GM19099 (cell line): ENCODE results near the gene TMEM236.

Experiments
- POLR2A ChIP-seq: IDR thresholded peaks from 3 replicates; pipeline ENCODE4 v1.6.1; 2011; ENCODE audit warnings: low read depth; ENCODE audit not compliant: insufficient read length; ENCODE audit errors: extremely low read depth

The TMEM236 gene

DNA sequence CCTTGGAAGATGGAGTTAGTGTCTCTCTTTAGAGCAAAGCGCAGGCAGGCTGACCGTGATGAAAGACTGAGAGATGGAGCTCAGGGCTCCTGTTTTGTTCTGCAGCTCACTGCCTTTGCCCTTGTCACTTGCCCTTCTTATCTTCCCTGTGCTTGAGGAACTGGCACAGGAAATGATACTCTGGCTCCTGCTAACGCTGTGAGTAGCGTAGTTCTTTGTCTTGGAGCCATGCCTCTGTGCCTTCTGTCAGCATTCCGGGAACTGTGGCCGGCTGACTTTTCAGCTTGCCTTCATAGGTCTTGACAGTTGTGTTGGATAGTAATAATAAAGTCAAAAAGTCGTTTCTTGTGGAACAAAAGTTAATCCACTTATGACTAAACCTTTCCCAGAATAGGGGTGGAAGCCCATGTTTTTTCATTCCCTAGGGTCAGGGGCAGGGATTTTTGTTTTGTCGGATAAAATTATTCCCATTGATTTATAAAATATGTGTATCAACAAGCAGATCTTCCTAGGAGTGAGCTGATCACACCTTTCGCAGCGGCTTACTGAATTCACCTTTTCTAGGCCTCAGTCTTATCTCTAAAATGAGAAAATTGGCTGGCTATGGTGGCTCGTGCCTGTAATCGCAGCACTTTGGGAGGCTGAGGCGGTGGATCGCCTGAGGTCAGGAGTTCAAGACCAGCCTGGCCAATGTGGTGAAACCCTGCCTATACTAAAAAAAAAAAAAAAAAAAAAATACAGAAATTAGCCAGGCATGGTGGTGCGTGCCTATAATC is 16.6 kb upstream of the TMEM236 start:
- no peak for TF ChIP-seq POLR2A

- TF ChIP-seq POLR2A = no peak
These were observed 15.8 kb upstream of the TMEM236 start for GRCh38 chr10:17736223-17736622.

DNA sequence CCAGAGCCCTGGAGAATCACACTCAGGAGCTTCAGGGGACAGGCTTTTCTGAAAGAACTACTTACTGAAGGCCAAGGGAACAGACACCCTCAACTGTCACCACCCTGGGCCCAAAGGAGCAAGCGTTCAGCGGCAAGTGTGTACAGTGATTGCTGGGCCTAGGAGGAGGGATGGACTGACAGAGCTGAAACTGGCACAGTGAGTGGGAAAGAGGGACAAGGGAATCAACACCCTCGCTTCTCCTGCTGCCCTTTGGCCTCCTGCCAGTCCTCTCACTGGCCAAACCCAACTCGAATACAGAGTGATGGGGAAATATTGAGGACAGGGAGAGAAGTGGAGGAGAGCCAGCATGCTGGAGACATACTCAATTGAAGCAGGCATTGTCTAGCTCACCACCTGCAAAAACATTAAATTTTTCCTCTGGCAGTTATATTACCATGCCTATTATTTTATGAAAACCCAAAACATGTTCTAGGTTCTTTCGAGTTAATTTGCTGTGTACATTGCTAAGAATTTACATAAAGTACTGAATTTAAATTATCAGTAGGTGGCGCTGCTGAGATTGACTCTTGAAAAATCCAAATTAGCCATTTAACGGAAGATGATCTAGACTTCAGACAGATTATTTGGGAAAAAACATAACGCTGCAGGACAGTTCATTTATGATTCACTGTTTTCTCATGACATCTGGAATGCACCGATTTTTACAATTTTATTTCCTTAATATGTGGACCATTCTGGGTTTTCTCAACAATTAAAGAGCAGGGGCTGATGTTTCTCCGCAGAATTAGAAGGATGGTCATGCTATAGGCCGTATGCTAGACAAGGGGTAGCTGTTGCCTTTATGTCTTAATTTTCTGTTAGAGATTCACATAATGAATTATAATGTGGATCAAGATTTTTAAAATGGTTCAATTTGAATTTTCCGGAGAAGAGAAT is 14.7 kb upstream of the TMEM236 start:
- TF ChIP-seq POLR2A = no peak

- TF ChIP-seq POLR2A = no peak
These were observed 11.3 kb upstream of the TMEM236 start for GRCh38 chr10:17740668-17741067.

GRCh38 chr10:17742918-17743317 is 9.1 kb upstream of the TMEM236 start:
- TF ChIP-seq POLR2A = no peak

- TF ChIP-seq POLR2A = no peak
These were observed 8.6 kb upstream of the TMEM236 start for GRCh38 chr10:17743437-17743836.

DNA sequence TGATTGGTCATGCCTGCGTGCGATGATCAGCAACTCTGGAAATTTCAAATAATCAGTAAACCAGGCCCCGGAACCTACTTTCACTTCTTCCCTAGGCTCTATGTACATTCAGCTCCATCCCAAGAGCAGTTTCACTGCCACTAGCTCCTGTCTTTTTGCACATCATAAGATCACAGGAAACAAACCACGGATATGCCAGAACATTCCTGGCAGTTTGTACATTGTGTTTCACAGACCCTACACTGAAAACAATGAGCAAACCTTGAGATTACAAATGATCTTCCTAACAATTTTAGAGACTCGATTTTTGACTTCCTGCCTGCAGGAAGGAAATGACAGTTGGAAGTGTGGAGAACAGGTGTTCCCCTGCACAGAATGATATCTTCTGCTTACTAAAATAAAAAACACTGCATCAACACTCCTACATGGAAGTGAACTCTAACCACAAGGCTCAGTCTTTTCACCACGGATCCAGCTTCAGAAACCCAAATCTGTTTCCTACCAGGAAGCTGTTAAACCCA is 7.6 kb upstream of the TMEM236 start:
- no peak for TF ChIP-seq POLR2A

- TF ChIP-seq POLR2A = no peak
These were observed 4.0 kb upstream of the TMEM236 start for GRCh38 chr10:17747883-17748550.

- TF ChIP-seq POLR2A = no peak
These were observed 2.1 kb upstream of the TMEM236 start for GRCh38 chr10:17749890-17750289.

DNA sequence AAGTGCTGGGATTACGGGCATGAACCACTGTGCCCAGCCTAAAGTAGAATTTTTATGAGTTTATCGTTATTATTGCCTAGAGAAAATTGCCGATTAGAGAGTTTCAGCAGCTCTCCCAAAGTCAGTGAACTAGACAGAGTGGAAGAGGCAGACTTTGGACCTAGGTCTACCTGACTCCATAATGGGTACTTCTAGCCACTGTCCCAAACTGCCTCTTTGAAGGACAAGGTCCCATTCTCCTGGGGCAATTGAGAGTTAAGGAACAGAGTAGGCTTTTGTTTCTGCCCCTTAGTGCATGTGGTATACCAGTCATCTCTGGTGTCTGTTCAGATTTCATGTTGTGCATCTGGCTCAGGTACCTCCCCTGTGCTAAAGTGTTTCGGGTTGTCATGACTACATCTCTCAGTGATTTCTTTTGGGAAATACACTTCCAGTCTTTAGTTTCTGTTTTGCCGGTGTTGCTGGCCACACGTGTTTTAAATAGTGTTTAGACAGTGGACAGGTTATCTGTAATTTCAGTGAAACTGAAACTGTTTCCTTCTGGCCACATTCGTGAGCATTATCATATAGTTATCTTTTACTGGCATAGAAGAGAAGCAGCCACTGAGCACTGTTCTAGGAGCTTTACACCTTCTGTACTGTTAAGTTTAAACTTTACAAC is 4.7 kb downstream of the TMEM236 start:
- no peak for TF ChIP-seq POLR2A

GRCh38 chr10:17758200-17758599 is 6.2 kb downstream of the TMEM236 start:
- no peak for TF ChIP-seq POLR2A

- TF ChIP-seq POLR2A = no peak
These were observed 6.9 kb downstream of the TMEM236 start for GRCh38 chr10:17758896-17759295.

DNA sequence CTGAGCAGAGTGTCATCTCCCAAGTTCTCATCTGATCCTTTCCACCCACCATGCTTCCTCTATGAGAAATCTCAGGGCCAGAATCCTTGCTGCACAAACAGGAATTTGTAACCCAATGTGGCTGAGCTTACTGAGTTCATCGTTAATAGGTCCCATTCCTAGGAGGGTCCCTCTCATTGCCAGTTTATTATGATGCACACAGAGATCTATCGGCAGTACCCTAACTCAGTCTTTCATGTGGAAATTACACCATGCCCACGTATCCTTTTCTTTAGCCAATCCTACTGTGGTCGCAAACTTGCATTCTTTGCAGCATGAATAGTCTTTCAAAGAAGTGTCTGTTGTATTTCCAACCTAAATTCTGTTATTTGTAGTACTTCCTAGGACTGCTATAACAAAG is 12.1 kb downstream of the TMEM236 start:
- TF ChIP-seq POLR2A = no peak

- no peak for TF ChIP-seq POLR2A
These were observed 13.6 kb downstream of the TMEM236 start for GRCh38 chr10:17765602-17766001.

DNA sequence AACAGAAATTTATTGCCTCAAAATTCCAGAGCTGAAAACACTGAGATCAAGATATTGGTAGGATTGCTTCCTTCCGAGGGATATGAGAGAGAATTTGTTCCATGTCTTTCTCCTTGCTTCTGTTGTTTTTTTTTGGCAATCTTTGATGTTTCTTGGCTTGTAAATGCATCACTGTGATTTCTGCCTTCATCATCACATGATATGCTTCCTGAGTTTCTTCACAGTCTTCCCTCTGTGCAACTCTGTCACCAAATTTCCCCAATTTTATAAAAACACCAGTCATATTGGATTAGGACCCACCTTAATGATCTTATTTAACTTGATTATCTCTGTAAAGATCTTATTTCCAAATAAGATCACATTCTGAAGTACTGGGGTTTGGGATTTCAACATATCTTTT is 14.7 kb downstream of the TMEM236 start:
- no peak for TF ChIP-seq POLR2A

- TF ChIP-seq POLR2A = no peak
These were observed 16.5 kb downstream of the TMEM236 start for GRCh38 chr10:17768496-17768895.
